DND-41 (cell line): ENCODE results near the gene CPZ.

Experiments
- ATAC-seq: fragments of 200-7000 bp; cut with Tn5 transposase; 3 replicates; pipeline ENCODE4 v1.9.1; 2021; ENCODE audit warnings: low read depth; ENCODE audit not compliant: insufficient read depth
- DNase-seq: peaks from one replicate; pipeline ENCODE4 v3.0.0-alpha.2; 2020
- H2AFZ ChIP-seq: 2 replicates; pipeline ENCODE4 v1.6.0; 2012; ENCODE audit warnings: low read depth, low read length
- H3K27ac ChIP-seq: 2 replicates; pipeline ENCODE4 v1.5.1; 2012; ENCODE audit warnings: low read length, inconsistent platforms
- H3K27me3 ChIP-seq: fragments of 200-600 bp; sonication (generic); 2 replicates; pipeline ENCODE4 v1.6.0; 2012; ENCODE audit warnings: low read length, mild to moderate bottlenecking, inconsistent platforms; ENCODE audit not compliant: insufficient read depth, poor library complexity
- H3K36me3 ChIP-seq: 2 replicates; pipeline ENCODE4 v1.5.1; 2012; ENCODE audit warnings: low read length, inconsistent platforms; ENCODE audit not compliant: insufficient read depth
- H3K4me1 ChIP-seq: 2 replicates; pipeline ENCODE4 v1.5.1; 2012; ENCODE audit warnings: mild to moderate bottlenecking, low read length; ENCODE audit not compliant: insufficient read depth
- H3K4me2 ChIP-seq: 2 replicates; pipeline ENCODE4 v1.6.0; 2012; ENCODE audit warnings: mild to moderate bottlenecking, moderate library complexity, low read length, inconsistent platforms; ENCODE audit not compliant: insufficient read depth
- H3K4me3 ChIP-seq, 2 experiments: fragments of 200-600 bp in 1 of 2; shearing (Covaris generic) in 1 of 2; 2 replicates each; pipeline ENCODE4 v1.5.1; 2012 to 2016; ENCODE audit warnings: inconsistent platforms in 2 of 2, low read length in 2 of 2, mild to moderate bottlenecking in 2 of 2, low read depth in 1 of 2, moderate library complexity in 1 of 2
- H3K79me2 ChIP-seq: 2 replicates; pipeline ENCODE4 v1.6.0; 2012; ENCODE audit warnings: low read length, inconsistent platforms; ENCODE audit not compliant: insufficient read depth
- H3K9ac ChIP-seq: 2 replicates; pipeline ENCODE4 v1.6.0; 2012; ENCODE audit warnings: low read depth, mild to moderate bottlenecking, inconsistent platforms, low read length, moderate library complexity
- H3K9me3 ChIP-seq: 2 replicates; pipeline ENCODE4 v1.5.1; 2012; ENCODE audit warnings: low read length, moderate library complexity, mild to moderate bottlenecking, inconsistent platforms; ENCODE audit not compliant: insufficient read depth, severe bottlenecking
- H4K20me1 ChIP-seq: 2 replicates; pipeline ENCODE4 v1.6.0; 2012; ENCODE audit warnings: low read length; ENCODE audit not compliant: insufficient read depth
- EZH2 ChIP-seq: IDR thresholded peaks from 3 replicates; pipeline ENCODE4 v1.6.1; 2012; ENCODE audit warnings: borderline replicate concordance, low read depth, mild to moderate bottlenecking, moderate library complexity, low read length, inconsistent platforms; ENCODE audit not compliant: severe bottlenecking
- TF ChIP-seq, protein P1 (sequence below): IDR thresholded peaks from 2 replicates; pipeline ENCODE4 v1.5.1; 2012; ENCODE audit warnings: borderline replicate concordance, low read length, moderate library complexity, mild to moderate bottlenecking; ENCODE audit not compliant: poor library complexity, severe bottlenecking; ENCODE audit errors: extremely low read depth

CPZ gene

GRCh38 chr4:8552581-8553205 lies 39.9 kb upstream of the CPZ start:
- Histone ChIP-seq H3K27ac (no peak overlapping the region), H3K4me2 (no peak overlapping the region), H3K27me3 (no peaks in the 10 kb centered on the region), H3K79me2 (no peaks in the 10 kb centered on the region), H3K9ac (no peak overlapping the region), H3K36me3 (no peaks in the 10 kb centered on the region), H4K20me1 (no peaks in the 10 kb centered on the region), H2AFZ (no peak overlapping the region), H3K4me3 (no peak overlapping the region), H3K9me3 (no peaks in the 10 kb centered on the region), H3K4me1 (no peaks in the 10 kb centered on the region)
- ATAC-seq = no peak
- no peak for TF ChIP-seq EZH2
- TF ChIP-seq, protein P1, sequence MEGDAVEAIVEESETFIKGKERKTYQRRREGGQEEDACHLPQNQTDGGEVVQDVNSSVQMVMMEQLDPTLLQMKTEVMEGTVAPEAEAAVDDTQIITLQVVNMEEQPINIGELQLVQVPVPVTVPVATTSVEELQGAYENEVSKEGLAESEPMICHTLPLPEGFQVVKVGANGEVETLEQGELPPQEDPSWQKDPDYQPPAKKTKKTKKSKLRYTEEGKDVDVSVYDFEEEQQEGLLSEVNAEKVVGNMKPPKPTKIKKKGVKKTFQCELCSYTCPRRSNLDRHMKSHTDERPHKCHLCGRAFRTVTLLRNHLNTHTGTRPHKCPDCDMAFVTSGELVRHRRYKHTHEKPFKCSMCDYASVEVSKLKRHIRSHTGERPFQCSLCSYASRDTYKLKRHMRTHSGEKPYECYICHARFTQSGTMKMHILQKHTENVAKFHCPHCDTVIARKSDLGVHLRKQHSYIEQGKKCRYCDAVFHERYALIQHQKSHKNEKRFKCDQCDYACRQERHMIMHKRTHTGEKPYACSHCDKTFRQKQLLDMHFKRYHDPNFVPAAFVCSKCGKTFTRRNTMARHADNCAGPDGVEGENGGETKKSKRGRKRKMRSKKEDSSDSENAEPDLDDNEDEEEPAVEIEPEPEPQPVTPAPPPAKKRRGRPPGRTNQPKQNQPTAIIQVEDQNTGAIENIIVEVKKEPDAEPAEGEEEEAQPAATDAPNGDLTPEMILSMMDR = no peak
- DNase-seq = no peak

GRCh38 chr4:8553216-8553615 lies 39.3 kb upstream of the CPZ start:
- no peak for TF ChIP-seq EZH2
- TF ChIP-seq, protein P1 = no peak
- Histone ChIP-seq H3K36me3 (no peaks in the 10 kb centered on the region), H3K4me1 (no peaks in the 10 kb centered on the region), H3K4me3 (no peak overlapping the region), H3K4me2 (no peak overlapping the region), H2AFZ (no peak overlapping the region), H3K27me3 (no peaks in the 10 kb centered on the region), H4K20me1 (no peaks in the 10 kb centered on the region), H3K27ac (no peak overlapping the region), H3K9me3 (no peaks in the 10 kb centered on the region), H3K9ac (no peak overlapping the region), H3K79me2 (no peaks in the 10 kb centered on the region)
- ATAC-seq = no peak
- no peak for DNase-seq

GRCh38 chr4:8553991-8554405 lies 38.6 kb upstream of the CPZ start:
- ATAC-seq (no peak), DNase-seq (no peak)
- Histone ChIP-seq H3K4me3 (no peak overlapping the region), H3K27me3 (no peaks in the 10 kb centered on the region), H3K9me3 (no peaks in the 10 kb centered on the region), H3K4me2 (no peak overlapping the region), H4K20me1 (no peaks in the 10 kb centered on the region), H3K36me3 (no peaks in the 10 kb centered on the region), H2AFZ (no peak overlapping the region), H3K27ac (no peak overlapping the region), H3K4me1 (no peaks in the 10 kb centered on the region), H3K79me2 (no peaks in the 10 kb centered on the region), H3K9ac (no peak overlapping the region)
- TF ChIP-seq, protein P1 = no peak
- no peak for TF ChIP-seq EZH2

DNA sequence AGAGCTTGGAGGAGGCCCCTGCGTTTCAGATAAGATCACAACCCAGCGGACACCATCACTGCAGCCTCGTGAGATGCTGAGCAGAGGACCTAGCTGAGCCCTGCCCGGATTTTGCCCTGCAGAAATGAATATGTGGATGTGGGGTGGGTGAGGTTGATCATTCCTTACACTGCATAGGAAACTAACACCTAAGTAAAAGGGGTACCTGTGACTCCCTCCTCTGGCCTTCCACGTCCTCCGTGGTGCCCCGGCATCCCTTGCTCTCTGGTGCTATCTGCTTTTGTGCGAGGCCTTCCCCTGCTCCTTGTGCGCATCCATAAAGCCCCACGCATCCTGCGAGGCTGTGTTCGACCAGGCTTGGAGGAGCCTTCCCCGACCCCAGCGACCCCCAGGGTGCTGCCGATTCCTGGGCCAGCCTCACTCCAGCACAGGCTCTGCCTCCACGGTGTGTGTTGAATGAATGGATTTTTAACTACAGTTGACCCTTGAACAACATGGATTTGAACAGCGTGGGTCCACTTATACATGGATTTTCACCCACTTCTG lies 37.9 kb upstream of the CPZ start:
- no peak overlapping the region for H3K4me3 ChIP-seq
- no peaks in the 10 kb centered on the region for H3K27me3 ChIP-seq
- no peak overlapping the region for H3K27ac ChIP-seq
- H4K20me1 ChIP-seq = no peaks in the 10 kb centered on the region
- DNase-seq (no peak), ATAC-seq (no peak)
- no peaks in the 10 kb centered on the region for H3K36me3 ChIP-seq
- no peak overlapping the region for H2AFZ ChIP-seq
- no peaks in the 10 kb centered on the region for H3K4me1 ChIP-seq
- no peaks in the 10 kb centered on the region for H3K9me3 ChIP-seq
- H3K9ac ChIP-seq = no peak overlapping the region
- H3K79me2 ChIP-seq = no peaks in the 10 kb centered on the region
- H3K4me2 ChIP-seq = no peak overlapping the region
- TF ChIP-seq, protein P1 = no peak
- TF ChIP-seq EZH2 = no peak
